CD1c-positive myeloid dendritic cell (primary cell): ENCODE data around the gene SMIM14.
A peak's percentile ranks its signal among the peaks of the same experiment; 100 is the strongest.
"Not testable (repeated sequence)": the region's sequence is repeated elsewhere in the genome, so short reads cannot be mapped to it uniquely, and the experiment has no call there.

Experiments
- DNase-seq: peaks from one replicate; pipeline ENCODE4 v3.0.0-alpha.2; 2016; ENCODE audit errors: extremely low spot score

The SMIM14 gene

DNA sequence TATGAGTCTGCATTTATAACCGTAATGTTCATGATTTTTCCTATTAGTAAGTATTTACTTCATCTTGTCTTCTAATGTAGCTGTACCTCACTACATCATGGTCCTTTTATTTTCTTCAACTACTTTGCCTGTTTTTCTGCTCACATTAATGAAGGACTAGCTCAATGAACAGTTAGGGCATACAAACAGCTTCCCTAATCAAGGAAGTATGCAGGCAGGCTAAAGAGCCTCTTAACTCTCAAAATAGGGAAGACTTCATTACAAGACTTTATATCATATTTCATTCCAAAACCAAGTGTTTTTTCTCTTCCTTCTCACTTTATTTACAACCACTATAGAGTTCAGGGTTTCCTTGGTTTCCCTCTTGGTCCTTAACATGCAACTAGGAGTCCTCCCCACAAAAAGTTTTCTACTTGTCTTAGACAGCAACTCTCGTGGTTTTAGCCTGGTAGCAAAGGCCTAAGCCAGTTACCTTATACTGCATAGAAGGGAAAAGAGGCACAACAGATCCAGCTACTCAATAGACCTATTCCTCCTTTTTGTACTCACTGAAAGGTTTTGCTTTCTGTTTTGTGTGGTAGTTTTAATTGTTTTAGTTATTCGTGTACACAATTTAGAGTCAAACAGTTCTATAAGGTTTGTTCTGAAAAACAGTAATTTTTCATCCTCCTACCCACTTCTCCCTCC, 40.8 kb downstream of the SMIM14 start:
- no peak for DNase-seq

DNA sequence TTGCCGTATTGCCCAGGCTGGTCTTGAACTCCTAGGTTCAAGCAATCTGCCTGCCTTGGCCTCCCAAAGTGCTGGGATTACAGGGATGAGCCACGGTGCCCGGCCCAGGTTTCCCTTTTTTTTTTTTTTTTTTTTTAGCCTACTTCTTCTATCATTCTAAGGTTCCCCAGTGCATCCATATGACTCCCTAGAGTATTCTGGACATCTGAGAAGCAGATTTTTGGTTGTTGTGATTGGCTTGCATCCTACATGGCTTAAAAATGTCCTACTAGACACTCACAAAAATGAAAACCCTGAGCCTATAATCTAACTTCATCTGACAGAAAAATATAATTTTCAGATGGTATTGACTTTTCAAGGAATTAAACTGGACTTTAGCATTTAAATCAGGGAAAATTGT, 41.7 kb downstream of the SMIM14 start:
- no peak for DNase-seq

DNA sequence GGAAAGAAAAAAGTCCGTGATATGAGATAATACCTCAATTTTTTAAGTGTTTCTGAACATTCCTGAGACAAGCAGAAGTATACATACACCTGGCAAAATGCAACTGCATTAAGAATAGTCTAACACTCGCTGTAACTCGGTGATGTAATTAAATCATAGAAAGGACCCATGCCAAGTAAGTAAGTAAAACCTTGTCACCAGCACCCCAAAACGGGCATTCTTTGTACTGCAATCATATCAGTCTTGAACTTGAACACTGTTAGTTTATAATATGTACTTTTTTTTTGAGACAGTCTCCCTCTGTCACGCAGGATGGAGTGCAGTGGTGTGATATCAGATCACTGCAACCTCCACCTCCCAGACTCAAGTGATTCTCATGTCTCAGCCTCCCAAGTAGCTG, 47.4 kb downstream of the SMIM14 start:
- DNase-seq = no peak

DNA sequence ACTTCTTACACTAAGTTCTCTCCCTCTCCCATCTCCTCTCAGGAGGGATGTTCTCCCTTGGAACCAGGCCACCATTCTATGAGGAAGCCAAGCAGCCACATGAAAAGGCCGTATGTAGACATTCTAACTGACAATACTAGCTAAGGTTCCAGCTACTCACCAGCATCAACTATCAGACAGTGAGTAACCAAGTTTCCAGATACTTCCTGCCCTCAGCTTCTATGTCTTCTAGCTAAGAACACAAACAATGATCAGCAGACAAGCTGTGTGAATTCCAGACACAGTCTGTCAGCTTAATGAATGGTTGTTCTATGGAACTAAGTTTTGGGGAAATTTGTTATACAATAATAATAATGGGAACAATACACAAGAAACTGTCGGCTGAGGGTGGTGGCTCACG, 50.8 kb downstream of the SMIM14 start:
- DNase-seq = no peak

DNA sequence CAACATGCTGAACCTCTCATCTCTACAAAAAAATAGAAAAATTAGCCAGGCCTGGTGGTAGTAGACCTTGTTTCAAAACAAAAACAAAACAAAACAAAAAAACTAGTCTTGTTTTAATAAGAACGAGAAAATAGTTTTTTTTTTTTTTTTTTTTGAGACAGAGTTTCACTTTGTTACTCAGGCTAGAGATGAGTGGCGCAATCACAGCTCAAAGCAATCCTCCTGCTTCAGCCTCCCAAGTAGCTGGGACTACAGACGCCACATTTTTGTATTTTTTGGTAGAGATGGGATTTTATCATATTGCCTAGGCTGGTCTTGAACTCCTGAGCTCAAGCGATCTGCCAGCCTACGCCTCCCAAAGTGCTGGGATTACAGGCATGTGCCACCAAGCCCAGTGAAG, 63.7 kb downstream of the SMIM14 start:
- no peak for DNase-seq

DNA sequence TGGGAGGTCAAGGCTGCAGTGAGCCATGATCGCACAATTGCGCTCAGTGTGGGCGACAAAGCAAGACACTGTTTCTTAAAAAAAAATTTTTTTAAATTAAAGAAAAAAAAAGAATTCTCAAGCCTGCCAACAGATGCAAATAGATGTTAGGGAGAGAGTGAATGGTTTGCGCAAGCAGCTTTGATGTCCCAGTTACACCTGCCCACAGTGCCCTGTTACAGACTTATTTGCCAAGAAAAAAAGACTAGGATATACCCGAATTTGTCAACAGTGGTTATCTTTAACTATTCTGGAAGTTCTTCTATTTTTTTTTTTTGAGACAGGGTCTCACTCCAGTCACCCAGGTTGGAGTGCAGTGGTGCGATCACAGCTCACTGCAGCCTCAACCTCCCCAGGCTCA, 67.2 kb downstream of the SMIM14 start:
- no peak for DNase-seq

DNA sequence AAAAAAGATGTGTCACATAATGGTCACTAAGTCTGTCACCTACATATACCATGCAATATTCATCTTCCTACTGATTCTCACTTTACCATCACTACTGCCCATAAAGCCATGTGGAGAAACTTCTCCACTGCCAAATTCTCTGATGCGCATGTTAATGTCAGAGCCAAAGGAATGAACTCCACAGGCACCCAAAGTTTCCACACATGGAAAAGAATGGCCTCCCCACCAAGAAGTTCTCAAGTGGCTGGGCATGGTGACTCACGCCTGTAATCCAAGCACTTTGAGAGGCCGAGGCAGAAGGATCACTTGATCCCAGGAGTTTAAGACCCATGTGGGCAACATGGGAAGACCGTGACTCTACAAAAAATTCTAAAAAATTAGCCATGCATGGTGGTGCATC, 67.6 kb downstream of the SMIM14 start:
- no peak for DNase-seq

DNA sequence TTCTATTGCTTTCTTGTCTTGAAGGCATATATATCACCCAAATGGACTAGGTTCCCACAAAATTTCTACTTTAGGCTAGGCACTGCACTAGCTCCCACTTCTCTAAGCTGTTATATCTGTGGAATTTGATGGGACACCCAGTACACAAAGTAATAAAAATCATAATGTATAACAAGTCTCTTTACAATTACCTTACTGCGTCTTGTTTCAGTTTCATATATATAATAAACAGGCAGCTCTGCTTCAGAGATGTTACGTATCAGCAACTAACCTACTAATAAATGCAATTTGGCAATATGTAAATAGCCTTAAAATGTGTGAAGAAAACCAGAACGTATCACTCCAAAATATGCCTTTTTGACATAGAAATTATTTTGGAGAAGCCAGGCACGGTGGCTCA, 69.5 kb downstream of the SMIM14 start:
- DNase-seq = no peak

DNA sequence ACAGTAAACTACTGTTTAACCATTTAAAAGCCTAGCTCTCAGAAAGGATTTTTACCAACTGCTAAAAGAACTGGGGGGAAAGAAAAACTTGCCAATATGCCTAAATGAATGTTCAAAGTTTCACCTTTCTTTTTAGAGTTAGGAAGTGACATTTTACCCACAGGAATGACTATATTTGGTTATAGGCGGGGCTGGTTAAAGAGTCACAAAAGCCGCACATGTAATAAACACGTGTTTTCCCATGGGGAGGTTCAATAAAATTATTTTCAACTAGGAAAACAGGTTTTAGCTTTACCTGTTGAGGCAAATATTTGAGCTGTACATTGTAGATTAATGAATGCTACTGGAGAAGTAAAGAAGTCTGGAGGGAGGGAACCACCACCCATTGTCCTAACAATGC, 69.9 kb downstream of the SMIM14 start:
- DNase-seq = no peak

DNA sequence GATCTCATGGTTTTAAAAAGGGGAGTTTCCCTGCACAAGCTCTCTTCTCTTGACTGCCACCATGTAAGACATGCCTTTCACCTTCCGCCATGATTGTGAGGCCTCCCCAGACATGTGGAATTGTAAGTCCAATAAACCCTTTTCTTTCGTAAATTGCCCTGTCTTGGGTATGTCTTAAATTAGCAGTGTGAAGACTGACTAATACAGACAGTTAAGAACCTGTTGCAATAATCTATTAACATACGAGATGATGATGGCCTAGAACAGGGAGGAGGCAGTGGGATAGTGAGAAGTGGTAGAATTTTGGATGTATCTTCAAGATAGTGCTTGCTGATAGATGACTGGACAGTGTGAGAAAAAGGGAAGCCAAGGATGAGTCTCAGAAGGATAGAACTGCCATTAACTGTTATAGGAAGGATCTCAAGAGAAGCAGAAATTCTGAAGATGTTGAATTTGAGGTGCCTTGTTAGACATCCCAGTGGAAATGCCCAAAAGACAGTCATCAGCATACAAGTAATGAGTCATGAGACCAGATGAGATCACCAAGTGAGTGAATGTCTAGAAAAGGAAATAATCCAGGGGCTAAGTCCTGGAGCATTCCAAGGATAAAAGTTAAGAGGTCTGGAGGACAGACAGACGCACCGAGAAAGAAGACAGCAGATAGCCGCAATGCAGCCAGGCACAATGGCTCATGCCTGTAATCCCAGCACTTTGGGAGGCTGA, 72.6 kb downstream of the SMIM14 start:
- peak; percentile 2 for DNase-seq

DNA sequence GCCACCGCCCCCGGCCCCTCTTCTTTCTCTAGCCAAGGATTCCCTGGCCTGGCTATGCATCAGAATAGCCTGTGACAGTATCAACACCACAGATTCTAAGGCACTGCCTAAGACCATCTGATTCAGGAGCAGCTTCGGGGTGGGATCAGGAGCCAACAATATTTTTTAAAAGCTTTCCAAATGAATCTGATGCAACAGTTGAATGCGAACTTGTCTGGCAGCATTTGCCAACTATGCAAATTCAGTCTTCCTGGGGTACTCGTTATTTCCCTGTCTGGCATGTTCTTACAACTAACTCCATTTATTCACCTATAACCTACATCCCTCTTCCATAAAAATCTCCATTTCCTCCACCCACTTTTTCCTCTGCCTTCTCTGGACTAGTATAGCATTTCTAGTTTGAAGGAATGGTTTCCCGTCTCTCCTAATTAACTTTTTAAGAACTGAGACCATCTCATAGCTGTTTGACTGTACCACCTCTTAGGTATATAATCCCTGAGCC, 75.3 kb downstream of the SMIM14 start:
- no peak for DNase-seq

DNA sequence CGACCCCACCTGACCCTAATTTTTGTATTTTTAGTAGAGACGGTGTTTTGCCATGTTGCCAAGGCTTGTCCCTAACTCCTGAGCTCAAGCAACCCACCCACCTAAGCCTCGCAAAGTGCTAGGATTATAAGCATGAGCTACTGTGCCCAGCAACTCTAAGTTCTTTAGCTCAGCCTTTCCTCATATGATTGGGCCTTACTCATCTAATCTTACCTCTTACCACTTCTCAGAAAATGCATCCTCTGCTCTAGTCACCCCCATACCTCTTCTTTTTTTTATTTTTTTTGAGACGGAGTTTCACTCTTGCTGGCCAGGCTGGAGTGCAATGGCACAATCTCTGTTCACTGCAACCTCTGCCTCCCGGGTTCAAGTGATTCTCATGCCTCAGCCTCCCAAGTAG, 75.9 kb downstream of the SMIM14 start:
- DNase-seq = no peak

DNA sequence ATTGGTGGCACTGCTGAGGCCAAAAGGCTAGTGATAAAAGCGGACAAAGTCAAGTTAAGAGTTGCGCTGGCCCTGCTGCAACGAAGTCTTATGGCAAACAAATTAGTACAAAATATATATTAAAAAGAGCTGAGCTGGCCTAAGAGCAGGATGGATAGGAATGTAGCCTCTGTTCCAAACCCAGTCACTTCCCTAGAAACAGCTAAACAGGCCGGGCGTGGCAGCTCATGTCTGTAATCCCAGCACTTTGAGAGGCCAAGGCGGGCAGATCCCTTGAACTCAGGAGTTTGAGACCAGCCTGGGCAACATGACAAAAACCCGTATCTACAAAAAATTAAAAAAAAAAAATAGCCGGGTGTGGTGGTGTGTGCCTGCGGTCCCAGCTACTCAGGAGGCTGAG, 79.0 kb downstream of the SMIM14 start:
- no peak for DNase-seq

DNA sequence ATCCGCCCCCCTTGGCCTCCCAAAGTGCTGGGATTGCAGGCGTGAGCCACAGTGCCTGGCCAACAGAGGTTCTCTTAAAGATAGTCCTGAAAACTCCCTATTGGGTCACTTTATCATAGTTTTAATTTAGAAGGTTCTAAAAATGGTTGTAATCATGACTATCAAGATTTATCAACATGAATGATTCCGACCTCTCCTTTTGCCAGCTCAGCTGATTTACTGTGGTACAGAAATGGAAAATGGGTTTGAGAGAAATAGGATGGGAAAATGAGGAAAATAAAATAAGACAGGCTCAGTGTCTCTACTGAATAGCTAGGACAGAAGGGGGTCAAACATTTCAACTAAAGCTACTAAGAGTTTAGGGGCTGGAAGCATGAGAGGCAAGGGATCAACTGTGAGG, 83.2 kb downstream of the SMIM14 start:
- DNase-seq = no peak

DNA sequence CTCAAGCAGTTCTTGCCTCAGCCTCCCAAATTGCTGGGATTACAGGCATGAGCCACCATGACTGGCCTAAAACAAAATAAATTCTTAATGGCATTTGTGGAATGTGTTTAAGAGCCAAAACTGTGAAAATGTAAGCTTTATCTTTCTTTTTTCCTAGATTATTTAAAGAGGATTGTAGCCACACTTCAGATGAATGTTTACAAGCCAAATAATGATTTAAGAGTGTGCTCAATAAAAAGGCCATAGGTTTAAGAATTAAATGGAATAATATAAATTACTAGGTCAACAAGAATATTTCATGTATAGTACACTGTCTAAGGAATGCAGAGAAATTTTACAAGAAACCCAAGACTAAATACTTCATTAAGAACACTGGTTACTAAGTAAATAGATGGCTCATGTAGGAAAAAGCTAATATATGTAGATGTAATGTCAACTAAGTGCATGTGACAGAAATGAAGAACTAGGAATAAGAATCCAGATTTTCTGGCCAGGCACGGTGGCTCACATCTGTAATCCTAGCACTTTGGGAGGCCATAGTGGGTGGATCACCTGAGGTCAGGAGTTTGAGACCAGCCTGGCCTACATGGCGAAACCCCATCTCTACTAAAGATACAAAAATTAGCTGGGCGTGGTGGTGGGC, 90.1 kb downstream of the SMIM14 start:
- DNase-seq = no peak

DNA sequence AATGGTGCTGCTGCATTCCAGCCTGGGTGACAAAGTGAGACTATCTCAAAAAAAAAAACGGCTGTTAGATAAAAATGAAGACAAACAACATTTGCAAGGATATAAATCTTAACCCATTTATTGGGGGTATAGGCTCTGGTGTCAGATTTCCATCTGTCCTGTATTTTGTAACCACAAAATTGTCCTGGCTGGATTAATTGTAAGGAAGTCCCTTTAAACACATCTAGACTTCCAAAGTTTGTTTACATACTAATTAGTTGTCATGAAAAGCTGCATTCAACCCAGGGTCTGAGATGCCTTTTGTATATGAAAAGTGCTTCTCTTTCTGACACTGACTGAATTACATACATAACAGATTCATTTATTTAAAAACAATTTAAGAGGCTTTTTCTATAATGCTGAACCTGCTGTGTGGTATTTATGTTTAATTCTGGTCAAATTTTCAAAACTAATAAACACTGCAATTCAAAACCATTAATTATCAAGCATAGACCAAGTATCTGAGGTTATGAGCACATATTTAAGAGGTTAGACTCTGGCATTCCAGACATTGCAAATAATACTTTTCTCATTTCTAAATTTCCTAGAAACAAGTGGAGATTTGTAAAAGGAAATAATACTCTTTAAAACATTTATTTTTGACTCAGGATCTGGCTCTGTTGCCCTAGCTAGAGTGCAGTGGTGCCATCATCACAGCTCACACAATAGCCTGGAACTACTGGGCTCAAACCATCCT, 93.9 kb downstream of the SMIM14 start:
- no peak for DNase-seq

DNA sequence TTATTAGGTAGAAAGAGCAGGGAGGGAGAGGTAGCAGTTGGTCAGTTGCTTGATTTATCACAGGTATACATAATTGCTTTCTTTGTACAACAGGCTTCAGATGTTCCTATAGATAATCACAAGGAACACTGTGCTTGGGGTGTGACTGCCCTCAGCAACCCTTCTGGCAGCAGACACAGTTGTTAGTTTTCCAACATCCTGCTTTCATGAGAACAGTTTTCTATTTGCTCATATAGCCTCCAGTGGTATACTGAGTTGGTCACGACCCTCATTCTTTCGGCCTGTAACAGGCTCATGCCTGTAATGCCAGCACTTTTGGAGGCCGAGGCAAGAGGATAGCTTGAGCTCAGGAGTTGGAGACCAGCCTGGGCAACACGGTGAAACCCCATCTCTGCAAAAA, 94.6 kb downstream of the SMIM14 start:
- not testable (repeated sequence) for DNase-seq

DNA sequence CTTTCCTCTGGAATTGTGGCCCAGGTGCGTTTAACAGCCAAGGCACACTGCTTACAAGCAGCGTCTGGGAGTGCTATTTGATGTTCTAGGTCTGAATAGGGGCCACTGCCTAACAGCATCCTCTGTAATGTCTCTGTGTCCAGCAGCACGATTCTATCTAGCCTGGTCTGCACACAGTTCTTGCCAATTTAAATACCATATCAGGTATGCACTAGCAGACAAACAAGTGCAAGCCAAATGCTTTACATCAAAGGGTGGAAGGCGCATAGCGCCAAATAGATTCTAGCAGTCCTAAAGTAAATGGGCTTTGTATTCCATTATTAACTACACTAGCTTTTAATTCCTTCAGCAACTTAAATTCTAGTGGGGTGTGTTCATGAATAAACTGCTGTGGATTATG, 95.6 kb downstream of the SMIM14 start:
- no peak for DNase-seq

DNA sequence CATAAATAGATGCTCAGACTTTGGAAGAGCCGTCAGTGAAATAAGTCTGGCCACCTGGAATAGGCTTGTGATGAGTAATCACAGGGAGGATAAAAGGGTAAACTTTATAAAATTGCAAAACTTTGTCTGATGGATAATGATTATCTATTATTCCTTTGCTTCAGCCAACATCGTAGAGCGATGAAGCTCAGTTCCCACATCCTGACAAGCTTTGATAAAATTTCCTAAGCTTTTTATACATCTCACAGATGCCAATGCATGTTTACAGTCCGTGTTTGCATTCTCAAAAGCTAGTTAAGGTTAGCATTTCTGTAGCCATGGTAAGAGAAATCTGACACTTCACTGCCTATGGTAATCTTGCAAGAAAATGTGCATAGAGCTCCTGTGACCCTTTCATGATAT, 96.1 kb downstream of the SMIM14 start:
- no peak for DNase-seq

DNA sequence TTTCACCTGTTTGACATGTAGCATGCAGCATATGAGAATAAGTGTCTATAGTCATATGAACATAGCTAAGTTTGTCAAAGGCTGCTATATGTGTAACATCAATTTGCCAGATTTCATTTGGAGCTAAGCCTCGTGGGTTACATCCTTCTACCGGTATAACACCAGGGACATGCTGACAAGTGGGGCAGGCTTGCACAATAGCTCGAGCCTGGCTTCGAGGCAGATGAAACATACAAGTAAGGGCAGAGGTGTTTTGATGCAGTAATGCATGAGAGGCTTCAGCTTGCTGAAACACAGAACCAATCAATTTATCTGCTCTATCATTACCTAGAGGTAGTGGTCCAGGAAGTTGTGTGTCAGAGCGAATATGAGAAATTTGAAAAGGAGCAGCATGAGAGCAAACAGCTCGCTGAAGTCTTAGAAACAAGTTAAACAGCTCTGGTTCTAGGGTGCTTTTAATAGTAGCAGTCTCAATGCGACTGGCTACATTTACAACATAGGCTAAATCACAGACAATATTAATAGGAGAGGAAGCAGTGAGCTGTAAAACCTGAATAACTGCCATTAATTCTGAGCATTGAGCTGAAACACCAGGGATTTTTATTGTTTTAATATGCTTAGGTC, 96.6 kb downstream of the SMIM14 start:
- no peak for DNase-seq

DNA sequence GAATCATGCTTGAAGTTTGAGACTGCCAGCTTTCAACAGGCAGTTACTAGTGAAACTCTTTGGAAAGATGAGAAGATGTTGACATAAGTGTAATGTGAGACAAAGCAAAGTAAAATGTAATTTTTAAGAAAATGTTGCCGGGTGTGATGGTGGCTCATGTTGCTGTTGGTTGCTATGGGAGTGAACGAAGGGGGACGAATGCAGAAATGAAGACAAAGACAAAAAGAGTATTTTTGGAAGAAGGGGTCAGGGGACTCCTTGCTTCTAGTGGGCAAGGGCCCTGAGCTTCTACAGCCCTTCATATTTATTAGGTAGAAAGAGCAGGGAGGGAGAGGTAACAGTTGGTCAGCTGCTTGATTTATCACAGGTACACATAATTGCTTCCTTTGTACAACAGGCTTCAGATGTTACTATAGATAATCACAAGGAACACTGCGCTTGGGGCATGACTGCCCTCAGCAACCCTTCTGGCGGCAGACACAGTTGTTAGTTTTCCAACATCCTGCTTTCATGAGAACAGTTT, 99.5 kb downstream of the SMIM14 start:
- no peak for DNase-seq

DNA sequence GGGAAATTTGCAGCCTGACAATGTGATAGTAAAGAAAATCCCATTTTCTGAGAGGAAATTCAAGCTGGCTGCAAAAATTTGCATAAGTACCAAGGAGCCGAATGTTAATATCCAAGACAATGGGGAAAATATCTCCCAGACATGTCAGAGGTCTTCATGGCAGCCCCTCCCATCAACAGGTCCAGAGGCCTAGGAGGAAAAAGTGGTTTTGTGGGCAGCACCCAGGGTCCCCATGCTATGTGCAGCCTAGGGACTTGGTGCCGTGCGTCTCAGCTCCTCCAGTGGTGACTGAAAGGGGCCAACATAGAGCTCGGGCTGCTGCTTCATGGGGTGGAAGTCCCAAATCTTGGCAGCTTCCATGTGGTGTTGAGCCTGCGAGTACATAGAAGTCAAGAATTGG, 105.1 kb downstream of the SMIM14 start:
- no peak for DNase-seq
